ENCODE measurements around the gene CRAMP1. TPM values are rescaled to one million over a fixed set of nuclear protein-coding genes. Genes with fewer than 3 reads are reported as not detected.

Gene CRAMP1
- total RNA-seq, 1 experiment from 2014 or later = 29.7 TPM

GRCh38 chr16:1632638-1632970 lies 20.4 kb downstream of the CRAMP1 start:
- no peak for DNase-seq
- Mint-ChIP-seq H3K27me3 (ENCODE audit: unreplicated experiment) (no peaks in the 10 kb centered on the region), H3K4me1 (ENCODE audit: low read depth, unreplicated experiment) (no peaks in the 10 kb centered on the region), H3K9me3 (ENCODE audit: low read depth, unreplicated experiment) (no peaks in the 10 kb centered on the region), H3K36me3 (ENCODE audit: insufficient read depth, unreplicated experiment) (peaks cover 22% of the 10 kb centered on the region), H3K4me3 (ENCODE audit: low read depth, unreplicated experiment) (no peak overlapping the region), H3K27ac (ENCODE audit: unreplicated experiment) (no peak overlapping the region)
- no TSS peak for BruUV-seq (replicated peaks)
- CTCF ChIA-PET = interaction anchor here (0.7 kb wide), 1 partner anchor 1413 kb away, joined by 4 read pairs; no protein-coding TSS in a partner anchor
- intact Hi-C loops (cut with micrococcal nuclease; ENCODE audit: unreplicated experiment) = no loop called here
- no peak for TF ChIP-seq CTCF (IDR thresholded peaks at IDR 0.05; ENCODE audit: unreplicated experiment)

GRCh38 chr16:1633310-1633709 lies 21.1 kb downstream of the CRAMP1 start:
- intact Hi-C loops (cut with micrococcal nuclease; ENCODE audit: unreplicated experiment) = no loop called here
- Mint-ChIP-seq H3K27ac (ENCODE audit: unreplicated experiment) (no peak overlapping the region), H3K4me3 (ENCODE audit: low read depth, unreplicated experiment) (no peak overlapping the region), H3K27me3 (ENCODE audit: unreplicated experiment) (no peaks in the 10 kb centered on the region), H3K36me3 (ENCODE audit: insufficient read depth, unreplicated experiment) (peaks cover 26% of the 10 kb centered on the region), H3K4me1 (ENCODE audit: low read depth, unreplicated experiment) (no peaks in the 10 kb centered on the region), H3K9me3 (ENCODE audit: low read depth, unreplicated experiment) (no peaks in the 10 kb centered on the region)
- DNase-seq = no peak
- BruUV-seq (replicated peaks) = no TSS peak
- no peak for TF ChIP-seq CTCF (IDR thresholded peaks at IDR 0.05; ENCODE audit: unreplicated experiment)
- CTCF ChIA-PET = interaction anchor here (0.5 to 0.7 kb wide), 2 partner anchors 38 to 1412 kb away, joined by 4 read pairs; no protein-coding TSS in a partner anchor

DNA sequence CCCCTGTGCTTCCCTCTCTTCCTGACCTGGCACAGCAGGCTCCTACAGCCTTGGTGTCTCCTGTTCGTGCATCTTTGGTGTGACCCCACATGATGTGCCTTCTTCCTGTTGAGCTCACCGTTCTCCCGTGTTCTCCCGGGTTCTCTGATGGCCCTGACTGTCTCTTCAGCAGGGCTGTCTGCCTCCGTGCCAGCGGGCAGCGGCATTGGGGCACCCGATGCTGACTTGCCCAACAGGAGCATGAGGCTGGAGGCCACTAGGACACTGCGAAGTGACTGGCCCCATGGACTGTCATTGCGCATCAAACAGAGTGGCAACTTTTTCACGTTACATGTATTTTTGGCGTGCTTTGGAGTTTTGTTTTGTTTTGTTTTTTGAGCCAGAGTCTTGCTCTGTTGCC lies 22.4 kb downstream of the CRAMP1 start:
- no peaks in the 10 kb centered on the region for H3K9me3 Mint-ChIP-seq (ENCODE audit: low read depth, unreplicated experiment)
- CTCF ChIA-PET = interaction anchor here (1.4 kb wide), 1 partner anchor 72 kb away, joined by 4 read pairs; the partner anchor contains the start of gene MAPK8IP3
- intact Hi-C loops (cut with micrococcal nuclease; ENCODE audit: unreplicated experiment) = no loop called here
- TF ChIP-seq CTCF (IDR thresholded peaks at IDR 0.05; ENCODE audit: unreplicated experiment) = no peak
- H3K27ac Mint-ChIP-seq (ENCODE audit: unreplicated experiment) = no peak overlapping the region
- H3K4me1 Mint-ChIP-seq (ENCODE audit: low read depth, unreplicated experiment) = no peaks in the 10 kb centered on the region
- no peak overlapping the region for H3K4me3 Mint-ChIP-seq (ENCODE audit: low read depth, unreplicated experiment)
- peaks cover 35% of the 10 kb centered on the region for H3K36me3 Mint-ChIP-seq (ENCODE audit: insufficient read depth, unreplicated experiment)
- no peaks in the 10 kb centered on the region for H3K27me3 Mint-ChIP-seq (ENCODE audit: unreplicated experiment)
- no peak for DNase-seq
- no TSS peak for BruUV-seq (replicated peaks)

DNA sequence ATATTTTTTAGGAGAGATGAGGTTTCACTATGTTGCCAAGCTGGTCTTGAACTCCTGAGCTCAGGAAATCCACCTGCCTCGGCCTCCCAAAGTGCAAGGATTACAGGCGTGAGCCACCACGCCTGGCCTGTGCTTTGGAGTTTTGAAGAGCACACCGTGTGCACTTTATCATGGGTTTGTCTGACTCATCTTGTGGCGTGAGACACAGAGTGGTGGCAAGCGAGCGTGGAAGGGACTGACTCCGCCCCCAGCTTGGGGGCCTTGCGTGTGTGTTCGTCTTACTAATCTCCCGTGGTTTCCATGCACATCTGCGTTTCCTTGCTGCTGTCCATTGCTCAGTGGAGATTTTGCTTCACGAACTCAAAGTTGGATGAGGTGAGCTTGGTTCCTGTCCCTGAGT lies 22.9 kb downstream of the CRAMP1 start:
- H3K27me3 Mint-ChIP-seq (ENCODE audit: unreplicated experiment) = no peaks in the 10 kb centered on the region
- no peak overlapping the region for H3K4me3 Mint-ChIP-seq (ENCODE audit: low read depth, unreplicated experiment)
- peaks cover 35% of the 10 kb centered on the region for H3K36me3 Mint-ChIP-seq (ENCODE audit: insufficient read depth, unreplicated experiment)
- TF ChIP-seq CTCF (IDR thresholded peaks at IDR 0.05; ENCODE audit: unreplicated experiment) = no peak
- no peak overlapping the region for H3K27ac Mint-ChIP-seq (ENCODE audit: unreplicated experiment)
- CTCF ChIA-PET = interaction anchor here (1.4 kb wide), 1 partner anchor 71 kb away, joined by 4 read pairs; the partner anchor contains the start of gene MAPK8IP3
- BruUV-seq (replicated peaks) = no TSS peak
- H3K9me3 Mint-ChIP-seq (ENCODE audit: low read depth, unreplicated experiment) = no peaks in the 10 kb centered on the region
- DNase-seq = no peak
- no peaks in the 10 kb centered on the region for H3K4me1 Mint-ChIP-seq (ENCODE audit: low read depth, unreplicated experiment)
- intact Hi-C loops (cut with micrococcal nuclease; ENCODE audit: unreplicated experiment) = no loop called here
